ENCODE data around the gene ELP4. TPM values are rescaled to one million over a fixed set of nuclear protein-coding genes. Genes with fewer than 3 reads are reported as not detected.

The ELP4 gene
- polyA plus RNA-seq, 3 donors, result 6.0 to 17.8 (median 16.4) TPM

DNA sequence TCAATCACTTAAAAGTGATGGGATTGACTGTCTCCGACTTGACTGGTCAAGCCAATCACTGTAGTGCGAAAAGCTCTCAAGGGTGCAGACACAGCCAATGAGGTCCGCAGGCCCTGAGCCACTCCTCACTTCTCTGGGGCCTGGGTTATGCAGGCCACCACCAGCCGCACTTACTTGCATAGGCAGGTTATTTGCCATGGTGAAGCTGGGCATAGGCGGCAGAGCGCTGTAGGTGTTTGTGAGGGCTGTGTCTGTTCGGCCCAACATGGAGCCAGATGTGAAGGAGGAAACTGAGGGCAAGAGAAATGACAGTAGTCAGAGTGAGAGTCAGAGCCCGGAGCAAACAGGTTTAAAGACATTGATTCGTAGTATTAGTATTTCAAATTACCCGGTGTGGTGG, 283.7 kb downstream of the ELP4 start:
- Histone ChIP-seq H3K27ac (ENCODE audit: low read depth in 1 of 2, low read length in 2 of 2) (no peak overlapping the region), H3K79me2 (ENCODE audit: insufficient read depth, low read length) (no peaks in the 10 kb centered on the region), H3K4me3 (replicated peaks in 1 of 3; ENCODE audit: low read depth in 2 of 3, low read length in 3 of 3) (no peak overlapping the region), H2AFZ (ENCODE audit: insufficient read depth, low read depth, low read length, poor library complexity, severe bottlenecking) (no peak overlapping the region), H3K36me3 (replicated peaks in 1 of 2; ENCODE audit: control insufficient read depth in 1 of 2, insufficient read depth in 2 of 2, low read length in 2 of 2) (no peaks in the 10 kb centered on the region), H3K4me1 (ENCODE audit: control insufficient read depth in 1 of 2, insufficient read depth in 2 of 2, low read length in 2 of 2) (peaks cover 0 to 1% of the 10 kb centered on the region in 2 donors), H4K20me1 (ENCODE audit: insufficient read depth, low read length) (no peaks in the 10 kb centered on the region), H3K4me2 (replicated peaks; ENCODE audit: extremely low read depth, low read length, poor library complexity, severe bottlenecking) (no peak overlapping the region), H3K9me3 (replicated peaks in 1 of 2; ENCODE audit: control insufficient read depth in 1 of 2, insufficient read depth in 1 of 2, low read length in 2 of 2) (peaks cover 0 to under 1% of the 10 kb centered on the region in 2 donors), H3K27me3 (ENCODE audit: control insufficient read depth in 2 of 2, insufficient read depth in 2 of 2, low read length in 2 of 2) (peaks cover 50 to 57% of the 10 kb centered on the region in 2 donors), H3K9ac (ENCODE audit: insufficient read depth, low read length, poor library complexity, severe bottlenecking) (no peak overlapping the region)
- H3K27me3 Mint-ChIP-seq (ENCODE audit: low read depth in 3 of 3), result peaks cover 53 to 66% (median 53%) of the 10 kb centered on the region in 3 donors
- no peak for DNase-seq
- TF ChIP-seq, protein P1, sequence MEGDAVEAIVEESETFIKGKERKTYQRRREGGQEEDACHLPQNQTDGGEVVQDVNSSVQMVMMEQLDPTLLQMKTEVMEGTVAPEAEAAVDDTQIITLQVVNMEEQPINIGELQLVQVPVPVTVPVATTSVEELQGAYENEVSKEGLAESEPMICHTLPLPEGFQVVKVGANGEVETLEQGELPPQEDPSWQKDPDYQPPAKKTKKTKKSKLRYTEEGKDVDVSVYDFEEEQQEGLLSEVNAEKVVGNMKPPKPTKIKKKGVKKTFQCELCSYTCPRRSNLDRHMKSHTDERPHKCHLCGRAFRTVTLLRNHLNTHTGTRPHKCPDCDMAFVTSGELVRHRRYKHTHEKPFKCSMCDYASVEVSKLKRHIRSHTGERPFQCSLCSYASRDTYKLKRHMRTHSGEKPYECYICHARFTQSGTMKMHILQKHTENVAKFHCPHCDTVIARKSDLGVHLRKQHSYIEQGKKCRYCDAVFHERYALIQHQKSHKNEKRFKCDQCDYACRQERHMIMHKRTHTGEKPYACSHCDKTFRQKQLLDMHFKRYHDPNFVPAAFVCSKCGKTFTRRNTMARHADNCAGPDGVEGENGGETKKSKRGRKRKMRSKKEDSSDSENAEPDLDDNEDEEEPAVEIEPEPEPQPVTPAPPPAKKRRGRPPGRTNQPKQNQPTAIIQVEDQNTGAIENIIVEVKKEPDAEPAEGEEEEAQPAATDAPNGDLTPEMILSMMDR (IDR thresholded peaks at IDR 0.05), result no peak
- intact Hi-C loops (cut with micrococcal nuclease), result no loop called here
- peaks cover 0 to 11% (median 2%) of the 10 kb centered on the region in 7 donors for H3K9me3 Mint-ChIP-seq
- peaks cover 0 to 5% of the 10 kb centered on the region in 2 donors for H3K36me3 Mint-ChIP-seq
- 94% methylated on average over 9 of the region's 10 CpGs for WGBS (ENCODE audit: insufficient coverage)
- H3K27ac Mint-ChIP-seq, result no peak overlapping the region
- H3K4me3 Mint-ChIP-seq, result peak overlapping the region in 1 of 2 donors; percentile 3
- H3K4me1 Mint-ChIP-seq, result peaks cover 6% of the 10 kb centered on the region

DNA sequence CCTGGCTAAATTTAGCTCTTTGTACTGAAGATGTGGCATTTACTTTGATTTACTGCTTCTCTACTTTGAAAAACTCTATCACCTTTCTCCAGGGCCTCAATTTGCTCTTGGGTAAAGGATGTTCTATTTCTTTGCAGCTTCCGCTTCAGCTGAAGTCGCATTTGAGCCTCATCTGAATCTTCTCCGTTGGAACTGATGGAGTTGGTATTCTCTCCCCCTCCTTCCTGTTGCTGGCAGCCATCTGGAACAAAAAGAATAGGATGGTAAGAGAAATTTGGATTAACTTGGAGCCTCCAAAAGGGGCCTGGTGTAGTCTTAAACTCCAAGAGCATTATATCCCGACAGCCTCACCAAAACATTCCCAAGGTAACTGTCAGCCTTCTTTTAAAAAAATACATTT, 285.0 kb downstream of the ELP4 start:
- H3K9me3 Mint-ChIP-seq, result peaks cover 0 to 14% (median 8%) of the 10 kb centered on the region in 7 donors
- intact Hi-C loops (cut with micrococcal nuclease), result no loop called here
- 83% methylated on average over 1 of the region's 4 CpGs for WGBS (ENCODE audit: insufficient coverage)
- DNase-seq, result no peak
- peaks cover 0 to 10% of the 10 kb centered on the region in 2 donors for H3K4me1 ChIP-seq (ENCODE audit: control insufficient read depth in 1 of 2, insufficient read depth in 2 of 2, low read length in 2 of 2)
- H3K27ac Mint-ChIP-seq, result no peak overlapping the region
- peaks cover 61 to 70% of the 10 kb centered on the region in 2 donors for H3K27me3 ChIP-seq (ENCODE audit: control insufficient read depth in 2 of 2, insufficient read depth in 2 of 2, low read length in 2 of 2)
- H3K79me2 ChIP-seq (ENCODE audit: insufficient read depth, low read length), result no peaks in the 10 kb centered on the region
- peaks cover 62 to 78% (median 64%) of the 10 kb centered on the region in 3 donors for H3K27me3 Mint-ChIP-seq (ENCODE audit: low read depth in 3 of 3)
- no peaks in the 10 kb centered on the region for H4K20me1 ChIP-seq (ENCODE audit: insufficient read depth, low read length)
- peaks cover 0 to 5% of the 10 kb centered on the region in 2 donors for H3K36me3 Mint-ChIP-seq
- peak overlapping the region in 1 of 2 donors; percentile 67 for H3K4me3 Mint-ChIP-seq
- no peak overlapping the region for H2AFZ ChIP-seq (ENCODE audit: insufficient read depth, low read depth, low read length, poor library complexity, severe bottlenecking)
- no peak overlapping the region for H3K9ac ChIP-seq (ENCODE audit: insufficient read depth, low read length, poor library complexity, severe bottlenecking)
- no peaks in the 10 kb centered on the region for H3K36me3 ChIP-seq (replicated peaks in 1 of 2; ENCODE audit: control insufficient read depth in 1 of 2, insufficient read depth in 2 of 2, low read length in 2 of 2)
- H3K9me3 ChIP-seq (replicated peaks in 1 of 2; ENCODE audit: control insufficient read depth in 1 of 2, insufficient read depth in 1 of 2, low read length in 2 of 2), result peaks cover 0 to 11% of the 10 kb centered on the region in 2 donors
- no peak overlapping the region for H3K4me3 ChIP-seq (replicated peaks in 1 of 3; ENCODE audit: low read depth in 2 of 3, low read length in 3 of 3)
- H3K27ac ChIP-seq (ENCODE audit: low read depth in 1 of 2, low read length in 2 of 2), result no peak overlapping the region
- H3K4me1 Mint-ChIP-seq, result peaks cover 13% of the 10 kb centered on the region
- TF ChIP-seq, protein P1 (IDR thresholded peaks at IDR 0.05), result no peak
- no peak overlapping the region for H3K4me2 ChIP-seq (replicated peaks; ENCODE audit: extremely low read depth, low read length, poor library complexity, severe bottlenecking)

Measured in CD14-positive monocyte (primary cell).